OCI-M2 (cell line): ENCODE data around the gene SNX32.

Experiments used
- DNase-seq: peaks from one replicate; lab custom pipeline; 2025; ENCODE audit not compliant: unreplicated experiment; lab: John Stamatoyannopoulos, UW

The SNX32 gene

DNA sequence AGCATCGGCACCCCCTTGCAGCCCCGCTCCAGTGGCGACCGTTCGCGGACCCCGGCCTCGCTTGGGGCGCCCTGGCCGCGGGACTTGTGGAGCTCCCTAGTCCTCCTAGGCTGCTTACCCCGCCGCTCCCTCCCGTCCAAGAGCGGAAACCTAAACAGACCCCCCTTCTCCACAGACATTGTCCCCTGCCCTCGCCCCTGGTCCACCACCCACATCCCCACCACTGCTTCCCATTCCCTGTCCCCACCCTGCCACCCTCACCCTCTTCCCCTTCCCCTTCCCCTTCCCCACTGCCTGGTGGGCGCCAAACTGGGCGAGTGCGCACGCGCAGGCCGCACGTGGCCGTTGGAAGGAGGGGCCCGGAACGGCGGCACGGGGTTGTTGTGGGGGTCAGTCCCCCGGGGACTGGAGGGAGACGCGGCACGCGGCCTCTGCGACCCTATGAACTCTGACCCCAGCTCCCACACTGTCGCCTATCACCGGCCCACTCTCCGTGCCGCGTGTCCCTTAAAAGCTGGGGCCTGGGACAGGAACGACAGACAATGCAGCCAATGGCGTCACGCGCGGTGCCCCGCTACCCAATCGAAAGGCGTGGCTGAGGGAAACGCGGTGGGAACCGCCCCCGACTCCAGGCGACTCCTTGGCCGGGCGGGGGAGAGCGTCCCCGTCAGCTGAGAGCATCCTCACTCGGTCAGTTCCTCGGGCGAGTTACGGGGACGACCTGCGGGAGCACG lies at the start of gene SNX32:
TSS of gene SNX32 (plus strand) at position 667 of the 734 bp plus-strand sequence. CDS start 103 bp downstream, outside the sequence.
- peak; percentile 61 for DNase-seq

DNA sequence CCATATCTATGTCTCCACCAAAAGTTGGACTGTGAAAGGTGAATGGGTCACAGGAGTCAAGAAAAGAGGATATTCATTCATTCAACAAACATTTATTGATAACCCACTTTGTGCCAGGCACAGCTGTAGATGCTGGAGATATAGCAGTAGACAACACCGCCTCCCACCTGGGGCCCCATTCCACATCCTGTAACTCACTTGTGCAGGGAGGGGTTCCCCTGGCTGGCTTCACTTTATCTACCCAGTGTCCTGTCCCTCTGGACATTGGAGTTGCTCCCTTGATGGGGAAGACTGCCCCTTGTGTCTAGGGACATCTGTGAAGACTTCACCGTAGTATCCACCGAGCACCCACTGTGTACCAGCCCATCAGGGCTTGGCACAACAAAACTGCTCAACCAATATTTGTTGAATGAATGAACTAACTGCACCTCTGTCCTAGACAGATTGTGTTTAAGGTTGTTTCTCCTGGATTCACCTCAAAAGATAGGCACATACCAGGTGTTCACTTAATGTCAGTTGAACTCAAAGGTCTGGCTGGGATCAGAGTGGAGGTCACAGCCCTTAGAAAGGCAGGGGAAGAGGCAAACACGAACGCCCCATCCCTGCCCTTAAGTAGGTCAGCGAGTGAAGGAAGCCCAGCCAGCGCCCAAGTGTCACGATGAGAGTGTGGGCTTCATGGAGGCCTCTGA lies 48.3 kb upstream of the SNX32 start:
- DNase-seq: no peak

DNA sequence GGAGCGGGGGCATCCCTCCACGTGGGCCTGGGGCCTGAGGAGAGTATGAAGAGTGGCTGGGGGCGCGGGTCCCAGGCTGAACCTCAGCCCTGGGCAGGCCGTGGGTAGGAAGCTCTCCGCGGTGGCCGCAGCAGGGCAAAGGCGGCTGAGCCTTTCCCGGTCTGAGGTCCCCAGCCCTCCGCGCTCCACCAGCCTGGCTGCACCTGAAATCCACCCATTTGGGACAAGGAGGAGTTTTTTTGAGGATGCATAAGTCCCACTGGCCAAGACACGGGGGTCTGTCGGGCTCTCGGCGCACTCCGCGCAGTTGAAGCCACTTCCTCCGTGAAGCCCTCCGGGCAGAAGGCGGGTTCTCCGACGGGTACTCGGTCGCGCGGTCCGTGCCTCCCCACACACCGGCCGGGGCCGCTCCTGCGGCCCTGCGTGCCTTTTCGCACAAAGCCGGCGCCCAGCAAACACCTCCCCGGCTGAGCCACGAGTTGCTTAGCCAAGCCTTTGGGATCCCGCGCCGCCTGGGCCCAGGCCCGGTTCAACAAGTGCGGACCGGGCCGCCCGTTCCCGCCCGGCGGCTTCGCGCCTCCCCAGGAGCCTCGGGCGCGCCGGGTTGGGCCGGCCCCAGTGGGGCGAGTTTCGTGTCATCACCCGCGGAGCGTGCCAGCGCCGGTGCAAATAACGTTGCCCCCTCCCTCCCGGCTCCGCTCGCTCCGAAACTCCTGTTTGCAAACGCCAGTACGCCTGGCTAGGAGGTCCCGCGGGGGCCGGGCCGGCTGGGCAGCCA lies 47.6 kb upstream of the SNX32 start:
- DNase-seq: no peak

DNA sequence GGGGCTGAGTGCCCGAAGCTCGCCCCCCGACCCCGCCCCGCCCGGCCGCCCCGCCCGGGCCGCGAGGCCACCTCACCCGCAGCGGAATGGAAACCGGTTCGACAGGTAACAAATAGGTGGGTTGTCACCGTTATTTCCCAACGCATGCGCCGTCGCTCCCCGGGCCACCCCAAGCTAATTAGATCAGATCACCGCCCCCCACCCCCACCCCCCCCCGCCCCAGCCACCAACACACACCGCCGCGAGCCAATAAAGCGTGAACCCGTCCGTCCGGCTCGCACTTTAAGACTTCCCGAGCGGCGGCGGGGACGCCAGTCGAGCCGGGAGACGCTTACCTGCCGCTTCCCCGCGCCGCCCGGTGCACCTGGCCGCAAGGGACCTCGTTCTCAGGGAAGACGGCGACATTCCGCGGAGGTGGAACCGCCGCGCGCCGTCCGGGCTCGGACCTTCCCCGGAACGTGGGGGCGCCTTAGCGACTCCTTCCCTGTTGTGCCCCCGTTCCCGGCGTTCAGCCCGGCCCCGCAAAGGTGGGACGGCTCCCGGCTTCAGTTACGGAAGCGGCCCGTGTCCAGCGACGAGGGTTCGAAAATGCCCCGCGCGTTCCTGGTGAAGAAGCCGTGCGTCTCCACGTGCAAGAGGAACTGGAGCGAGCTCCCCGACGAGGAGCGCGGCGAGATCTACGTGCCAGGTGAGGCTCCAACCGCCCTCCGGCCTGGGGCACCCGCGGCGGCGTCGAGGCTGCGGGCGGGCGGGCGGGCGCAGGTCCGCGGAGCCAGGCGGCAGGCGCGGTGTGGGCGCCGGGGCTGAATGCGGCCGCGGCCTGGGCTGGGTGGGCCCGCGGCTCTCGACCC lies 46.8 kb upstream of the SNX32 start, which contains the start of gene OVOL1:
TSS of gene OVOL1 (plus strand) at position 278 of the 851 bp plus-strand sequence. CDS start at position 589, 311 bp downstream.
- DNase-seq: no peak

DNA sequence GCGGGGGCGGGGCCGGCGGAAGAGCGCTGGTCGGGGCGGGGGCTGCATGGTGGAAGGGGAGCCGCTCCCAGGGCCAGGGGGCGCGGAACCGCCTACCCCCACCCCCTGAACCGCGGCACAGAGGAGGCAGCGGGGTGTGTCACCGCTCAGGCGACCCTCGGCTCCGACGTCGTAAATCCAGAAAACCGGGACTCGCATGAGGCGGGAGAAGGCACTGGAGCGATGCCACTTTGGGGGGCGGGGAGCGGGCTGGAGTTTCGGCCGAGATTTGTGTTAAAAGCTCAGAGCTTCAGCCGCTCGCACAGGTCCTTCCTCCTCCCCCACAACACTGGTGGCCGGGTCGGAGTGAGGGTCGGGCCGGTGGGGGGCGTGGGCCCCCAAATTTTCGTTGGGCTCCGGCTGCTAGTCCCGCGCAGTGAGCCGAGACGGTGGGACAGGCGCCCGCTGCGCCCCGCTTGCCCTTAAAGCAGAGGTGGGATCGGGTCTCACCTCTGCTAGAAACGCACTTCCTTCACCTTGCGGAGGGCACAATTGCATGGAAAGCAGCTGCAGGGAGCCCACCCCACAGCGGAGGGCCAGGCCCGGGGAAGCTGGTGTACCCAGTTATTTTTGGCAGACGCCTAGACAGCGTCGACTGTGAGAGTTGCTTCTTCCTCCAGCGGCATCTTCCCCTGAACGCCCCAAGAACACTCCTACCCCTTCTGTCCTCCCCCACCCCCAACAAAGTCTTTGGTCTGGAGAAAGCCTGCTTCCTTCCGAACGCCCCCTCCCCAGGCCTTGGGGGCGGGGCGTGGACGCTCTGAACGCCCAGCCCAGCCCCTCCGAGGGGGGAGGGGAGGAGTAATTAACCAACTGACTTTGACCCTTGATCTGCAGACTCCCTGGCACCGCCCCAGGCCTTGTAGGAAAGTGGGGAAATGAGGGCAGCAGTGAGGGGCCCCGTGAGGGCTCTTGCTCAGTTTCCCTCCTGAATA lies 45.8 kb upstream of the SNX32 start:
- DNase-seq: no peak

DNA sequence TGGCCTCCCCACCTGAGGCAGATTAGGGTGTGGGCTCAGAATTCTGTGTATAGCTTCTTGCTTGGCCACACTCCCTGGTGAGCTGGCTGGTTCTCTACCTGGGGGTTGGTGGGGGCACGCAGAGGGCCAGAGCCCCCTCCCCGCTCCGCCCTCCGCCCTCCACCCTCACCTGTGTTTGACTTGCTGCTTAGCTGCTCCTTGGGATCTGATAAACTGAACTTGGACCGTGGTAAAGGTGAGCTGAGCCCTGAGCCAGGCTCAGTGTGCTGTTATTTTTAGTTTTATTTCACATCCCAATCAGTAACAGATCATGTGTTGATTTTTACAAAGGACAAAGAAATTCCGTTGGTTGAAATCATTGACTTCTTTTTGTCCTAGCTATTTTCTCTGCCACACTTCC lies 44.9 kb upstream of the SNX32 start:
- DNase-seq: no peak

DNA sequence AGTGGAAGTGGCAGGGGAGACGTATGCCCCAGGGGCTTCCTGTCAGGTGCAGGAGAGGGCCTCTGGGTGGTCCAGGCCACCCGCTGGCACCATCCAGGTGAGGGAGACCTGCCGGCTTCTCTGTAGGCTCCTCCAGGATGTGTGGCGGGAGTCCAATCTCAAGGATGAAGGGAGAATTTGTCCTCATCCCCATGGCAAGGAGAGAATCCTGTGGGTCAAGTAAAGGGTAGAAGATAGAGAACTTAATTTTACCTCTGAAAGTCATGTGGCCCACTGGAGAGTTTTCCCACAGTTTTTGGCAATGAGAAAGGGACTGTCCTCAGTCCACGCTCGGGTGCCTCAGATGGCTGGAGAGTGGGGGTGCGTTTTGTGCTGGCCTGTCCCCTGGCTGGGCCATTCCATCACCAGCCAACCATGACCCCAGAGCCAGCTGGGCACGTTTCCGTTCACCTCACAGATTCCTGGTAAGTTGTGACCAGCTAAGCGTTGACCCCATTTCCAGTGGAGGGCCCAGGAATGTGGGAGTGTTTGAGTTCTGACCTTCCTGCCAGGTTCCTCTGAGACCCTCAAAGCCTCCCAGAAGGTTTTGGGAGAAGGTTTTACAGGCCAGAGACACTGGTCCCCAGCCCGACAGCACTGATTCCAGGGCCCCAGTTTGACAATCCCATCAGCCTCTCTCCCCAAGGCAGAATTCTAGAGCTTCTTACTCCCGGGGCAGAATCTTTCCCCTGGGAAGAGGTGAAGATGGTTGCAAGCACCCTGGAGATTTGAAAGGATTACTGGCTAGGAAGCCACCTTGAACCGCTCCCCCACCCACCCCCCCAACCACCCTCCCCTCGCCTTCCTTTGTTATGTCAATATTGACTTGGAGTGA lies 44.3 kb upstream of the SNX32 start:
- no peak for DNase-seq

DNA sequence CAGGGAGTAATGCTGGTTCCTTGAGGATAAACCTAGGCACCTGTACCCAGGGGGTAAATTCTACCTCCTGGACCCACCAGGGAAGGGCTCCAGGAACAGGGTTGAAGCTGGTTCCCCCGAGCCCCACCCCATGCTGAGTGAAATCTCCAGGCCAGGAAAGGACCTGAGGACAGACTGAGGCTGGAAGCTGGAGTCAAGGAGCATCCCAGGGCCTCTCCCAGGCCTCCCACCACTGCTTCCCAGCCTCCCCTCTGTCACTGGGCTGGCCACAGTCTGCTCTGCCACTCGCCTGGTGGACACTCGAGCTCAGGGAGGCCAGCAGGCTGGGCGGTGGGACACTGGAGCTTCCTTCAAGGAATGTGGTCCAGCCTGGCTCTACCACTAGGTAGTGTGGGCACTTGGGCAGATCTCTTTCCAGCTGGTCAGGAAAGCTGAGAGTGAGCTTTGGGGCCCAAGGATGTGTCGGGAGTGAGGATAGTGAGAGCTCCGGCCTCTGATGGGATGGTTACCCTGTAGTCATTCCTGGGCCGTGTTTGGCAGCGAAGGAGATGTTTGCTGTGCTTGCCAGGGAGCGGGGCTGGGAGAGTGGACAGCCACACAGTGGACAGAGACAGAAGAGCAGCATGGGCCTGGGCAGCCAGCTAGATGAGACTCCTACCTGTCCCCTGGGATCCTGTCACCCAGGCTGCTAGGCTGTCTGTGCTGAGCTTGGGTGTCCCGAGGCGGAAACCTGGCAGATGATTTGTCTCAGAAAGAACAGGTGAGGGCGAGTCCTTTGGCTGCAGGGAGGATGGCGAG lies 43.5 kb upstream of the SNX32 start:
- DNase-seq: no peak

DNA sequence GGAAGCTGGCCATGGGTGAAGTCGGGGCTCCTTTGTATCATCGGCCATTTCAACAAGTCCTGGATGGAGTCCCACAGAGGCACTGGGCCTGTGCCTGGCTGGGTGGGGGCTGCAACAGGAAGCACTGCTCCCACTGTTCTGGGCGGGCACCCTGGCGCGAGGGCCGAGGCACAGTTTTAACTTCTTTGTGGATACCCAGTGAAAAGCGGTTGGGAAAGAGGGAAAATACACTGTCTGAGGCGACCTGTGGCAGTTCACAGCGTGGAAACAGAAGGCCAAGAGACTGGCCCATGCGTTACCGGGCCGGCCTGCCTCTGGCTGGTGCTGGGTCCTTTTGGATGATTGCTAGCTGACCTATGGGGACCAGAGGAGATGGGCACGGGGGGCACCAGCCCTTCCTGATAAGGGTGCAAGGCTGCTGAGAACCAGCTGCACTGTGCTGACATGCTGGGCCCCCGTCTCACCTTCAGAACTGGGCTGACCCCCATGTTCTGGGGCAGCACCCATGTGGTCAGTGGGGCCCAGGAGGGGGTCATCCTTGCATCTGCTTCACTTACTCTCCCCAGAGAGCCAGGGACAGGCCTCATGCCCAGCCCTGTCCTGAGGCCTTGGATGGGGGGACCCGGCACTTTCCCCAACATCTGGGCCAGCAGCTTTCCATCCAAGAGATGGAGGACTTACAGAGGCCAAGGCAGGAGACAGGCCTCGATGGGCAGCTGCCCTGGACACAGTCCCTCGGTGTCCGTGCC lies 42.7 kb upstream of the SNX32 start:
- no peak for DNase-seq

DNA sequence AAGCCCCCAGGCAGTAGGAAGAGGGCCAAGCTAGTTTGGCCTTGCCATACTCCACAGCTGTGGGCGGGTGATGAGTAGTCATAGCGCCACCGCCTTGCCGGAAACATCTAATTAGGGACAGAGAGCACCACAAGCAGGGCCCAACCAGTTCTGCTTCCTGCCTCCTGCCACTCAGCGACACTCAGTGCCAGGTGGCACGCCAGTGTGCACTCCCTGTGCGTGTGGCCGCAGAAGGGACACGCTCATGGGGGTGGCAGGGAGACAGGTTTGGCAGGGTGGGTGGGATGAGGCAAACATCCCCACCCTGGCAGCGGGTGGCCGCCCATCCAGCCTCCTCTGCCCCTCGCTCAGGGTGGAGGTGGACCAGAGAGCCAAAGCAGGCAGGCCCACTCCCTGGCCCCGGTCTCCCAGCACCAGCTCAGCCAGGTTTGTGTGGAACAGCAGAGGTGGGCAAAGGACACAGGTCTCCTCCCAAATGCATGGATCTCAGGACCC lies 42.0 kb upstream of the SNX32 start:
- no peak for DNase-seq

DNA sequence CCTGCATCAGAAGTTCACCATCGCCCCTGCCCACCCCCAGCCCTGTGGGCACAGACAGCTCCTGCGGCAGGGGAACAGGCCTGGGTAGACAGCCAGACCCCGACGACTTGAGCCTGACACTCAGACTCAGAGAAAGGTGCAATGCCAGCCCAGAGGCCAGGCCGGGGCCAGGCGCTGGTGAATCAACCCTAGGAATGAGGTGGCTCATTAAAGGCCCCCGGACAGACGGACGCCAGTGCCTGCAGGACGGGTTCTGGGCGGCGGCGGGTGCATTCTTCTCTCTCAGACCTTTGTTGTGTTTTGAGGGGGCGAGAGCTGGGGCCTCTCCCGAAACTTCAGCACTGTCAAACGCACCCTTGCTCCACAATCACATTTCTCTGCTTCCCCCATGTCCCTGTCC lies 41.3 kb upstream of the SNX32 start:
- DNase-seq: no peak

DNA sequence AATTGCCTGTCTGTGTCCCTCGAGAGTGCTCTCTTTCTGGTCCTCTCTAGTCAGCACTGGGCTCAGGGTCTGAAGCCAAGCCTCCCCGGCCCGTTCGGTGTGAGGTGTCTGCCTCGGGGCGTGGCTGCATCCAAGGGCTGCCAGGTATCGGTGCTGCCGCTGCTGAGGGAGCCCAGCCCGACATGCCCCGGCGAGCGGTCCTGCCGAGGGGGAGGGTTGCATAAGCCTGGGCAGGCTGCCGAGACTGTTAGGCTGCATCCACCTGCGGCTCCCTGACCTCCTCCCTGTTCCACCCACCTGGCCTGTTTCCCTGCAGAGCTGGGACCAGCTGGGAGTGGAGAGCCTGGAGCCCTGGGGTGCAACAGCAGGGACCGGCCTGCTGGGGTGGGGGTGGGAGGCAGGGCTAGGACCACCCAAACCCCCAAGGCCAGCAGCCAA lies 40.6 kb upstream of the SNX32 start:
- no peak for DNase-seq

DNA sequence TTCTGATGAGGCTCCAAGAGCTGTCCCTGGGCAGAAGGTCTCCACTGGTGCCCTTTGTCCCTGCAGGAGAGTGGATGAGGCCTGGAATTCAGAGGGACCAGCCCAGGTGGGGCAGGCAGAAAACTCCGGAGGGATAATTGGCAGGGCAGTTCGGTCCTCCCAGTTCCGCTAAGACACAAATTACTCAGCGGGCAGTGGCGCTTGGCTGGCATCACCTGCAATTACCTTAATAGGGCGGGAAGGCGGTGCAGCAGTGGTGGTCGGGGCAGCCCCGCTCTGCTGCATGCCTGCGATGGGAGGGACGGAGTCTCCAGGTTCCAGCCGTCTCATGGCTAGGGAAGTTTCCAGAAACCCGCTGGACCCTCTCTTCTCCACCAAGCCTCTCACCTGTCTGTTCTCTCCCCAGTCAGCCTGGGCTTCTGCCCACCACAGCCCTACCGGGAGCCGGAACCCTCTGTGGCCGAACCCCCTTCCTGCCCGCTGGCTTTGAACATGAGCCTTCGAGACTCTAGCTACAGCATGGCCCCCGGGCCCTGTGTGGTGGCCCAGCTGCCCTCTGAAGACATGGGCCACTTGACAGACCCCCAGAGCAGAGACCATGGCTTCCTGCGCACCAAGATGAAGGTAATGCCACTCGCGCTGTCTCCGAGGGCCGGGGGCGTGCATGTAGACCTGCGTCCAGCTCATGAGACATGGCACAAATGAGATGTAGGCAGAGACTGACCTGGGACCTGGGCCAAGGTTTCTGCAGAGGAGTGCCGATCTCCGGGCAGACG lies 40.0 kb upstream of the SNX32 start:
- DNase-seq: no peak

DNA sequence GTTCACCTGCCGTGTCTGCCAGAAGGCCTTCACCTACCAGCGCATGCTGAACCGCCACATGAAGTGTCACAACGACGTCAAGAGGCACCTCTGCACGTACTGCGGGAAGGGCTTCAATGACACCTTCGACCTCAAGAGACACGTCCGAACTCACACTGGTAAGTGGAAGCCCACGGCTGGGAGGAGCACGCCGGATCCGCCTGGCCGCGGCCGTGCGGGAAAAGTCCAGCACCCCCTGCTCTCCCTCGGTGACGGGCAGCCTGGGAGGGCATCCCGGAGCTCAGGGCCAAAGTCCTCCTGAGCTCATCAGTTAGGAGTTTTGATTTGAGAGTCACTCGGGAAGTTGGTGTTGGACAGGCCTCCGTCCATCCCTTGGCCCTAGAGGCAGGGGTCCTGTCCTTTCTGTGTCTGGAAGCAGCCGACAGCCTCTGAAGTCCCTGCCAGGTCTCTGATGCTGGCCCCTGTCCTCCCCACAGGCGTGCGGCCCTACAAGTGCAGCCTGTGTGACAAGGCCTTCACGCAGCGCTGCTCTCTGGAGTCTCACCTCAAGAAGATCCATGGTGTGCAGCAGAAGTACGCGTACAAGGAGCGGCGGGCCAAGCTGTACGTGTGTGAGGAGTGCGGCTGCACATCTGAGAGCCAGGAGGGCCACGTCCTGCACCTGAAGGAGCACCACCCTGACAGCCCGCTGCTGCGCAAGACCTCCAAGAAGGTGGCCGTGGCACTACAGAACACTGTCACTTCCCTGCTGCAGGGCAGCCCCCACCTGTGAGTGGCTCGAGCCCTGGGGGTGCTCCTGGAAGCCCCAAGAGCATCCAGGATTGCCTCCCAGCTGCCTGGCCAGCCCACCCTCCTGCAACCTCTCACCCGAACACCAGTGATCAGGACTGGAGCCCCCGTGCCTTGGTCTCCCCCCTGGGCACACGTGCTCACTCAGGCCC lies 38.9 kb upstream of the SNX32 start:
- DNase-seq: no peak
